NOMO-1 (cell line): ENCODE measurements around the gene CREB5.
A peak's percentile ranks its signal among the peaks of the same experiment; 100 is the strongest.

Source experiments
- DNase-seq, 2 experiments: peaks; one replicate each; lab custom pipeline; 2025; ENCODE audit not compliant: unreplicated experiment in 2 of 2; lab: John Stamatoyannopoulos, UW

CREB5 gene

DNA sequence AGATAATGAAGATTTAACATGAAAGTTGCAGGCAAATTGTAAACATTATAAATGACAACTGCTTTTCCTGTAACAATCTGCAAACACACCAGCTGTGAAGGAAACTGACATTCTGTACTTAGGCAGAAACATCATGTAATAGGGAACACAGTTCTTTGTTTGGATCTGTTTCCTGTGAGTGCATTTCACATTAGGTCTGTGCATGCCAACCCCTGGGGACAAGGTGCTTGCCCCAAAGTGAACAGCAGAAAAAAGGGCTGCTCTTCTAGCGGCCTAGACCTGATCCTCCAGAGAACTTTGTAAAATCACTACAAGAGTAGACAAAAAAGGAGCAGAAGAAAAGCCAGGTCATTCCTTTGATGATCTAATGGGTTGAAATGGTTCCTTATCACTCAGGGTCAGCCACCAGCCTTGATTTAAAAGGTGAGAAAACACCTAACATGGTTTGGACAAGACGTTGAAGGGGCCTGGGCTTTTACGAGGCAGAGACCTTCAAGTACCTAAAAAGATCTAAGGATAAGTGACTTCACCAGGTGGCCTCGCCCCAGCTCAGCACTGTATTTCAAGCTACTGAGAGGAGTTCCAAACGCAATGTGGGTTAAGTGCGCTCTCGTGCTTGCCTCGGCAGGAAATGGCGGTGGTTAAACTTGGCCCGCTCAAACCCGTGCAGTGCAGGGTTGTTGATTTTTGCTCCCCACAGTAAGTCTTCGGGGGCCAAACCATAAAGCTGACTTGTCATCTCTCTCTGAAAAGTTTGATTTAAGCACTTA lies 249.7 kb downstream of the CREB5 start:
- no peak for DNase-seq

- DNase-seq, result no peak
Measured at GRCh38 chr7:28666154-28666553, 253.8 kb downstream of the CREB5 start.

DNA sequence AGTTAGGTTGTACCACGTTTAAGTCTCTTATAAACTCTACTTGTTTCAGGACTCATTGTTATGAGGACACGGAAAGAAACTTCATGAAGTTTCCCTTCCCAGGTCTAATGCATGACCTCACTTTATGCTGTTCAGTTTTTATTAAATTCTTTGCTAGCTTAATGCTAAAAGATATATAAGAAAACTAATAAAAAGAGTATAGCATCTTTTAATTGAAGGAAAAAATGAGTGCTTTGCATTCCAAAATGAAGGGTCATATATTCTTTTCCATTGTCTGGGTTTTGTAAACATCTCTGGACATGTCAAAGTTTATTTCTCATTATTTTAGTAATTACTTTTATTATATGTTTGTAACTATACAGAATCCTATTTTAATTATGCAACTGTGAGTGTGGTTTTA lies 255.8 kb downstream of the CREB5 start:
- no peak for DNase-seq

DNA sequence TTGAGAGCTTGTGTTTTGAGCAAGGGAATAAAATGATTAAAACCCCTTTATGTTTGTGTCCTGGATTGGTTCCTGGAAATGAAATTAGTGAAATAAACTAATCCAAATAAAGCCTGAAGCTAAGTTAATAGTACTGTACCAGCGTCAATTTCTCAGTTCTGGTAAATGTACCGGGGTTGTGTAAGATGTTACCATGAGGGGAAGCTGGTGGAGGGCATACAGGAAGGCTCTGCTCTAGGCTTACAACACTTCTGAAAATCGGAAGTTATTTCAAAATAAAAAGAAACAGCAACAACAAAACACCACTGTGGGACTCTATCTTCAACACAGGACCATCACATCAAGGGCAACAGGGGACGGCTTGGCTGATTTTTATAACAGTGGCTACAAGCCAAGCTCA lies 257.0 kb downstream of the CREB5 start:
- peak in 1 of 2 experiments; percentile 32 for DNase-seq

DNA sequence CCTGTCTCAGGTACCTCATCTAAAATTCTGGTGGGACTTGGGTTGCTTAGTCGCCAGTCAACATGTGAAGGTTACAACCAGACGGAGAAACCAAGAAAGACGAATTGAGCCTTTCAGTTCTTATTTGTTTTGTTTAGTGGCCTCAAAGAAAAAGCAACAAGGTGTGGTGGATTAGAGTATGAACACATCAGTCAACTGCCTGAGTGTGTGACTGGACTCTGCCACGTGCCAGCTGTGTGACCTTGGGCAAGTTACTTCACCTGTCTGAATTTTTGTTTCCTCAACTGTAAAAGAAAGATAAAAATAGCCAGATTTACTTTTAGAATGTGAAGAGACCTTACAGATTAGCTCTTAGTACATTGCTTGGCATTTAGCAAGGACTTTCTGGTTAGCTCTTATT lies 259.2 kb downstream of the CREB5 start:
- no peak for DNase-seq

DNA sequence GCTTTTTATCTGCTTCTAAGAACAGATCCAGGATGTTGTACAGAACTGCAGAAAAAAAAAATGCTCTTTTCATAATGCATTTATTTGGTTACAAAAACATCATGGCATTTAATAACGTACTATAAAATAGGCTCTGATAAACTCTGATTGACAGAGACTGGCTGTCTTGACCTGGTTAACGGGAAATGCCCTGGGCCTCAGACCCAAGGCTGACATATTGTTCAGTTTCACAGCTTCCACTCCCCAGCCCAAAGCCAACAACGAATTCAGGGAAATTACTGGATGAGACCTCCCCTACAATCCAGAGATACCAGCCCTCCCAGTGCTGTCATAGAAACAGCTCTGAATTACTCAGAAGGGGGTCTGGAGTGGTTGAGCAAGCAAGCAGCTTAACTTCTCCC lies 260.1 kb downstream of the CREB5 start:
- no peak for DNase-seq

GRCh38 chr7:28674359-28674782 lies 262.1 kb downstream of the CREB5 start:
- DNase-seq, result no peak

DNA sequence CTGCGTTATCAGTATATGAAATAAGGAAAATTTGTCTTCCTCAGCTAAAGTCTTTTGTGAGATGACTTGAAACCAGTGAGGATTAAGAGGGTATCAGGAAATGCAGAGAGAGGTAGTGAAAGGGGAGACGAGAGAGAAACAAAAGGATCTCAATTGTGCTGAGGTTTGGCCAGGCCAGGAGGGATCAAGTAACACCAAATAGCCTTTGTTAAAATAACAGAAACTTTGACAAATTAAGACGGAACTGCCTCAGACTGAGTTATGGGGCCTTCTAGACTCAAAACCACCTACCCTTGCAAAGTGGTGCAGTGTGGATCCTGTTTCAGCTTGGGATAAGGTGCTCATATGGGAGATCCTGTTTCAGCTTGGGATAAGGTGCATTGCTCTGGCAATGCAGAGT lies 263.1 kb downstream of the CREB5 start:
- no peak for DNase-seq

GRCh38 chr7:28677668-28678067 lies 265.4 kb downstream of the CREB5 start:
- DNase-seq, result no peak

- DNase-seq, result peak in 1 of 2 experiments; percentile 17
Measured at GRCh38 chr7:28678431-28678965, 266.2 kb downstream of the CREB5 start.

GRCh38 chr7:28681693-28682310 lies 269.5 kb downstream of the CREB5 start:
- DNase-seq, result no peak

- DNase-seq, result no peak
Measured at GRCh38 chr7:28682801-28683200, 270.5 kb downstream of the CREB5 start.

- peak; percentile 78 to 82 for DNase-seq
Measured at GRCh38 chr7:28684650-28685241, 272.4 kb downstream of the CREB5 start.

DNA sequence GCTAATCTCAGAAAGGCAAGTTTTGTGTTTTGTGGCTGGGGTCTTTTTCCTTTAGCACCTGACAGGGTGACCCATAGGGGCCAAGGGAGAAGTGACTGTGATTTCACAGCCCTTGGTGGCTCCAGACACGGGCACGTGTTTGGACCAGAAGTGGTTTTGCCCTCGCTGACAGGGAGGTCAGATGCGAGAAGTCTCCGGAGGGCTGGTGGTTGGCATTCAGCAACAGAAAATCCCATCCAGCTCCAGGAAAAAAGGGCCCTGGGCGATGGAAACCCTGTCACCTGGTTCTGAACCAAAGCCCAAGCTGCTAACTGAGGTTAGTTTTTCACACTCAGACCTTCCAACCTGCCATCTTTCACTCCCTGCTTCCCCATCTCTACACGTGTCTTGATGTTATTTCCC lies 272.9 kb downstream of the CREB5 start:
- no peak for DNase-seq

DNA sequence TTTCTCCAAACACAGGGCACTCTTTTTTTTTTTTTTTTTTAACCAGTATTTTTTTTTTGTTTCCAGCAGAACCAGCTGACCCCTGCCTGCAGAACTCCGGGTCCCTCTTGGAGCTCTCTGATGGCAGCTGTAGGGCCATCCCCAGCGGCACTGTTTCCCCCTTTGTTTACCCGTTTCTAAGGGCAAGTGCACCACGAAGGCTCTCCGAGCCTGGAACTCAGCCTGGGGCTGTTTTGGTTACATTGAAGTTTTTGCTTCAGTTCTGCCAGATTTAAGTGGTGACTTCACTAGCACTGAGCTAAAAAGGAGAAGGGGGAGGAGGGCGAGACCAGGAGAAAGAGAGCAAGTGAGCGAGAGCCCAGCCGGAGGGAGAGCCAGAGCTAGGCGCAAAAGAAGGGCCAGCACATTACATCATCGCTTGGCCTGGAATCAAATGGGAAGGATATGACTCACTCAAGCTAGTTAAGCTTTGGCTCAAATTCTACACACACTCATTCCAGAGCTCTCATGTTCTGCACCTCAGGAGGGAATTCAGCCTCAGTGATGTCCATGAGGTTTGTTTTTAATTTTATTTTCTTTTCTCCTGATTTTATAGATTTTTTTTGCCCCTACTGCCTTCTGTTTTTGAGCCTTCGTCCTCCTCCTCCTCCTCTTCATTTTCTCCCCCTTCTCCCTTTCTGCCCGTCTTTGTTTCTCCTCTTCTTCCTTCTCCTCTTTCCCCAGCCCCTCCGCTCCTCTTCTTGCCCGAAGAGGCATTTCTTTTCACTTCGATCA lies 273.5 kb downstream of the CREB5 start:
- DNase-seq, result peak; percentile 75 to 85

GRCh38 chr7:28686418-28686800 lies 274.1 kb downstream of the CREB5 start:
- DNase-seq, result peak in 1 of 2 experiments; percentile 32

GRCh38 chr7:28687537-28687936 lies 275.2 kb downstream of the CREB5 start:
- DNase-seq, result no peak

DNA sequence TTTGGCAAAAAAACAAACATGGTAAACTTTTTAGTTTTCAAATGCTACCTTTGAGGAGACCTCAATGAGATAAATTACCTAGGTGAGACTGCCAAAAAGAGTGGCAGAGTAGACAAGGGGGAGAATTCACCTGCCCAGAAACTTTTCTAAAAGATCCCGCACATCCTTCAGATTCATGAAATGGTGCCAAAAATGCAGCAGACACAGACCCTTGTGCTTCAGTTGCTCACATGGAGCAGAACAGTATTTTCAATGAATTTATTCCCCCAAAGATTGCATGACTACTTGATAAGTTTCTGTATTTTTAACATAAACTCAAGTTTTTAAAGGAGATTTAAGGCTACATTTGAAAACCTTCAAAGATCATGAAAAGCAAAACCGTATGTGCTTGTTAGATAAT lies 275.9 kb downstream of the CREB5 start:
- DNase-seq, result no peak

GRCh38 chr7:28688651-28689050 lies 276.3 kb downstream of the CREB5 start:
- DNase-seq, result no peak

DNA sequence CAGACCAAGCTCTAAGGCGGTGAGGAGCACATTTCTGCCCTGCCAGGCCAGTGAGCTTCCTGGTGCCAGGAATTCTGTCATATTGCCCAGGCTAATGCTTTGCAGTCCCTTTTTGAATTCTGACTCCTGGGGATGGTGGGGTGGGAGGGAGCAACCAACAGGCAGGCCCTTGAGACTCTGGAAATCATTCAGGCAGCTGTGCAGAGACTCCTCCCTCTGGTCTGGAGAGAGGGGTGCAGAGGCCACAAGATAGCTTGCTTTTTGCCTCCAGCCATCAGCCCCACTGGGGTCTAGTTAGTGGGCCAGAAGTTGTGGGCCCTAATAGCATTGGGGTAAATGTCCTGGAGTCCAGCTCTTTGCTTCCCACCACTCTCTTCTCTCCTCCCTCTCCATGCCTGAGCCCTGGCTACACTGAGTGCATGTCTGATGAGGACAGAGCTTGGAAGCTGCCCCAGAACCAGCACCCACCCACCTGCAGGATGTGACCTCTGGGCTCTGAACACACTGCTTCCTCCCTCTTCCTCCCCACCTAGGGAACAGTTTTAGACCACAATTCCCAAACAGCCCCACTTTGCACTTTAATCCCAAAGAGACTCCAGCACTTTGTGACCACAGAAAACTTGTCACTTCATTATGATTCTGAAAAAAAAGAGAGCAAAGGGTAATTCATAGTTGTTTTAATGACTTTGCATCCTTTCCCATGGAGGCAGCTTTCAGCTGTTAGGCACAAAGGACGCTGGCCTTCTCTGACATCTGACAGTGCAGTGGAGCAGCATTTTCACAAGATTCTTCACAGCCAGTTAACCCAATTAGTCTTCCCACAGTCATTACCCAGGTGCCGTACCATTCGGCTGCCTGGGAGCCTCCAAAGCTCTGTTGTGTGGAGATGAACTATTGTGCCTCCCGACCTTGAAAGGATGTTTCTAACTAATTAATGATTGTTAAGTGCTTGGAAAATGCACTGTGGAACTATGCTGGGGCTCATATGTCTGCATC lies 283.3 kb downstream of the CREB5 start:
- no peak for DNase-seq
